COLO668 (cell line): ENCODE data around the gene POTEM.
"Not testable (repeated sequence)": the region's sequence is repeated elsewhere in the genome, so short reads cannot be mapped to it uniquely, and the experiment has no call there.

ENCODE experiments used
- DNase-seq: peaks from one replicate; lab custom pipeline; 2025; ENCODE audit not compliant: unreplicated experiment; lab: John Stamatoyannopoulos, UW

POTEM gene

DNA sequence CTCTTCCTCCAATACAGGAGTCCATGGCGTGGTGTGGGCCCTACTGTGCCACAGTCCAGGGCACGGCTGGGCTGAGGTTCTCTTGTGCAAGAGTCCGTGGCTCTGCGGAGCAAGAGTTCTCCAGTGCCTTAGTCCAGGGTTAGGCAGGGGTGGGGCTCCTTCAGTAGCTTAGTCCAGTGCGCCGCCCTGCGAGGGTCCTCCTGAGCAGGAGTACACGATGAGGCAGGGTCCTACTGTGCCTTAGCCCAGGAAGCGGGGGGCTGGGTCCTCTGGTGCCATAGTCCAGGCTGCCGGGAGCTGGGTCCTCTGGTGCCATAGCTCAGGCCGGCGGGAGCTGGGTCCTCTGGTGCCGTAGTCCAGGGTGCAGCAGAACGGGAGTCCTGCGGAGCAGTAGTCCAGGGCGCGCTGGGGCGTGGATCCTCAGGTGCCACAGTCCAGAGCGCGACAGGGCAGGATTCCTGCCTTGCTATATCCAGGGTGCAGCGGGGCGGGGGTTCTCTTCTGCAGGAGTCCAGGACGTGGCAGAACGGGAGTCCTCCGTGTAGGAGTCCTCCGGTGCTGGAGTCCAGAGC, 69.7 kb downstream of the POTEM start:
- DNase-seq = not testable (repeated sequence)

GRCh38 chr14:19038060-19038664, 70.9 kb downstream of the POTEM start:
- DNase-seq = not testable (repeated sequence)

DNA sequence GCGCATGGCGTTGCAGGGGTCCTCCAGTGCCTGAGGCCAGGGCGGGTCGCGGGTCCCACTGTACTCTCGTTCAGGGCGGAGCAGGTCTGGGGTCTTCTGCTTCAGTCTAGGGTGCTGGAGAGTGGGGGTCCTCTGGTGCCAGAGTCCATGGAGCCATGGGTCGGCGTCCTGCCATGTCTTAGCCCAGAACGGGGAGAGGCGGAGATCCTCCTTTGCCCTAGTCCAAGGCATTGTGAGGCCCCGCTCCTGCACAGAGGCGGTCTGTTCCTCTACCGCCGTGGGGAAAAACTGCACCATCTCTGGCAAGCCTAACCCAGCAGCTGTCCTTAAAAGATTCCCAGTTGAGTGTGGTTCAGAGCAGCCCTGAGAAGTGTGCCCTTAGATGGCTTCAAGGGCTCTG, 71.6 kb downstream of the POTEM start:
- not testable (repeated sequence) for DNase-seq

DNA sequence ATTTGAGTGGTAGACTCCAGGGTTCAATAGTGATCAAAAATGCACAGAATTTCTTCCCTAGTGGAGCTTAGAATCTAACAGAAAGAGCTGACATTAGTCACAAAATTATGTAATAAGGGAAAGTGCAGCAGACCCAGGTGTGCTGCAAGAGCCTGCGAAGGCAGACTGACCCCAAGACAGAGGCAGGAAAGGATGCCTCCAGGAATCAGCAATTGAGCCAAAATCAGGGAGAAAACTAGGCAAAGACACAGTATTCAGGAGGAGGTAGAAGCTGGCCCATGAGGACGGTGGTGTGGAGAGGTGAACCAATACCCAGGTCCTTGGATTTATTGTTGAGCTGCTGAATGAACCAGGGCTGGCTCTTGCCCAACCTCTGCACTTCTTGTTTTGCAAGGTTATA, 76.2 kb downstream of the POTEM start:
- DNase-seq = not testable (repeated sequence)
